Measurements from ENCODE around the gene VPS37D.

VPS37D gene

GRCh38 chr7:73681031-73681430, 13.4 kb downstream of the VPS37D start:
- no peak for FAIRE-seq

GRCh38 chr7:73682745-73683055, 15.1 kb downstream of the VPS37D start:
- no peak for FAIRE-seq

- no peak for FAIRE-seq
These were observed 15.6 kb downstream of the VPS37D start, which contains the start of the genes BUD23 and DNAJC30 for GRCh38 chr7:73683056-73683787. Gene BUD23, plus strand, starts transcription at chr7:73683597. Its CDS starts 29 bp downstream, at chr7:73683626. Gene DNAJC30, minus strand, starts transcription at chr7:73683453. Its CDS starts 30 bp downstream, at chr7:73683423.

GRCh38 chr7:73683788-73684693, 16.4 kb downstream of the VPS37D start:
- FAIRE-seq: no peak

- FAIRE-seq: no peak
These were observed 17.7 kb downstream of the VPS37D start for GRCh38 chr7:73685311-73685710.

GRCh38 chr7:73688288-73688687, 20.7 kb downstream of the VPS37D start:
- no peak for FAIRE-seq

GRCh38 chr7:73690646-73691045, 23.0 kb downstream of the VPS37D start:
- FAIRE-seq: no peak

GRCh38 chr7:73696372-73696771, 28.7 kb downstream of the VPS37D start:
- FAIRE-seq: no peak

- no peak for FAIRE-seq
These were observed 30.8 kb downstream of the VPS37D start for GRCh38 chr7:73698410-73698809.

- no peak for FAIRE-seq
These were observed 31.9 kb downstream of the VPS37D start for GRCh38 chr7:73699370-73700068.

GRCh38 chr7:73700069-73700423, 32.4 kb downstream of the VPS37D start:
- no peak for FAIRE-seq

GRCh38 chr7:73700581-73701134, 33.0 kb downstream of the VPS37D start:
- no peak for FAIRE-seq

GRCh38 chr7:73701357-73701995, 33.8 kb downstream of the VPS37D start:
- no peak for FAIRE-seq

- no peak for FAIRE-seq
These were observed 34.6 kb downstream of the VPS37D start for GRCh38 chr7:73702226-73702625.

- no peak for FAIRE-seq
These were observed 35.0 kb downstream of the VPS37D start for GRCh38 chr7:73702665-73703064.

GRCh38 chr7:73703225-73703624, 35.6 kb downstream of the VPS37D start:
- FAIRE-seq: no peak

- no peak for FAIRE-seq
These were observed 36.4 kb downstream of the VPS37D start for GRCh38 chr7:73703757-73704639.

- FAIRE-seq: no peak
These were observed 37.3 kb downstream of the VPS37D start for GRCh38 chr7:73704640-73705550.

- no peak for FAIRE-seq
These were observed 37.9 kb downstream of the VPS37D start for GRCh38 chr7:73705551-73705920.
